Smooth muscle cell of the pulmonary artery (primary cell): ENCODE data around the gene KLF4. TPM values are rescaled to one million over a fixed set of nuclear protein-coding genes. Genes with fewer than 3 reads are reported as not detected.

Experiments
- total RNA-seq: library from RNA; depleted of rRNA; stranded (reverse); fragments of >200 nt; gene quantifications from 2 replicates; pipeline ENCODE4 v1.2.3, GENCODE V29; 2014

The KLF4 gene
- 13.3 and 22.5 TPM in 2 replicates for total RNA-seq

GRCh38 chr9:107489687-107490605, at the start of gene KLF4:
KLF4 (minus strand) TSS chr9:107489769; CDS start chr9:107489172, 597 bp downstream.

Other genes starting within 250 kb of the KLF4 start
- gene RAD23B, start 206.5 kb downstream of the KLF4 start, total RNA-seq: 90.0 and 98.4 TPM in 2 replicates